Activated CD4-positive, alpha-beta T cell treated with anti-CD3 and anti-CD28 coated beads, Interleukin-2, amount 50 U/mL, for 4 hours (primary cell): ENCODE data around the gene INO80.
A peak's percentile ranks its signal among the peaks of the same experiment; 100 is the strongest.
"Not testable (repeated sequence)": the region's sequence is repeated elsewhere in the genome, so short reads cannot be mapped to it uniquely, and the experiment has no call there.

ENCODE experiments used
- DNase-seq, 2 experiments: peaks; one replicate each; pipeline ENCODE4 v3.0.0-alpha.2; 2020

Gene INO80

DNA sequence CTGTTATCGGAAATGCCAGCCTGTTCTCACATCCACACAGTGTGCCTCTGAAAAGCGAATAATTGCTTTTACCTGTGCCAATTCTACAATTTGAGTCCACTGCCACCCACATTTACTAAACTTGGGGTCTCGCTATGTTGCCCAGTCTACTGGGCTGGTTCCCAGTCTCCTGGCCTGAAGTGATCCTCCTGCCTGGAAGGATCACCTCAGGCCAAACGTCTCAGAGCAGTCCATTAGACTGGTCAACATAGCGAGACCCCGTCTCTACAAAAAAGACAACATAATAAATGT, 827 bp upstream of the INO80 start:
- no peak for DNase-seq

DNA sequence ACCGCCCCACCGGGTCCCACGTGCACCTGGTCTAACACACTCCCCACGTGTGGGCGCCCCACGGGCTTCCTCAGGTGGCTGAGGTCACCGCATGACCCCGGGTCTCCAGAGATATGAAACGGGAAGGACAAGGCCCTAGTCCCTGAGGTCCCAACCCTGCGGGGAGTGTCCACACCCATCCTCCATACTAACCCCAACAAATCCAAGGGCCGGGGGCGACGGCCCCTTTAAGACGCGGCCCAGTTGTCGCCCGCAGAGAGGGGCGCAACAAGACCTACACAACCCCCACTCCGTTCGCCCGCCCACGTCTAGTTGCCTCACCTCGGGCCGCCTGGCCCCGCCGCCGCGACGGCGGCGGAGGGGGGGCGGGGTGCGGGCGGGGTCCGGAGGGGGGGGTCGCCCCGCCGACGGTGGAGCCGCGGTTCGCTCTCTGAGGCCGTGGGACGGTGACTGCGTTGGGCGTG, 396 bp downstream of the INO80 start:
- DNase-seq: peak; percentile 83 to 87

DNA sequence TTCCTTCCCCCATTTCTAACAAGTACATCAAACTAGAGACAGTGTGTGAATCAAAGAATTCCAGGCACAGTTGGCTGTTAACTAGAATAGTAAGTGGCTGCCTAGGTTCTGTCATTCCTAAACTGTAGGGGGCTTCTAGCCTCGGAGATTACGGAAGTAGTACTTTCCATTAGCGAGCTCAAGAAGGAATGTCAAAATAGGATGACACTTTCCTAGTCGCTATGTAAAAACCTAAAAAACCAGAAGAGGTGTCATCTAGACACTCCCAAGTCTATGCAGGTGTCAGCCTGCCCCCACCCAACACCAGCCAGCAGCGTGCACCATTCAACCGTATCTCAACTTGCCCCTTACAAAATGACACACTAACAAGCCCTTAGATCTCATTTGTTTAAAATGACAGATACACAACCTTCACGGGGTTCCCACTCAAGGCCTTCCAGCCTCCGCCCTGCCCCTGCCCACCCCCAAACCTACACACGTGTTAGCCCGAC, 874 bp downstream of the INO80 start:
- DNase-seq: no peak

DNA sequence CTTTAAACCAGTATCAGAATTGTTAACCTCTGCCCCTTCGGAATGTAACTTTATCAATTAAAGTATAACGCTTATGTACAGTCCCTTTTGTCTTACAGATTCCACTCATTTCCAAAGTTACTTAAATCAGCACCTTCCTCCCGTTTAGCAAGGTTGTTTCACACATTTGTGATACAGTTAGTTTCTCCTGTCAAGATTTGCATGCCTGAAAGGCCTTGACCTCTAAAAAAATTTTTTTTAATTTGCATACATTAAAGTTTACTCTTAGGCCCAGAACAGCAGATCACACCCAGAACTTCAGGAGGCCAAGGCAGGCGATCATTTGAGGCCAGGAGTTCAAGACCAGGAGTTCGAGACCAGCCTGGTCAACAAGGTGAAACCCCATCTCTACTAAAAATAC, 9.1 kb downstream of the INO80 start:
- no peak for DNase-seq

DNA sequence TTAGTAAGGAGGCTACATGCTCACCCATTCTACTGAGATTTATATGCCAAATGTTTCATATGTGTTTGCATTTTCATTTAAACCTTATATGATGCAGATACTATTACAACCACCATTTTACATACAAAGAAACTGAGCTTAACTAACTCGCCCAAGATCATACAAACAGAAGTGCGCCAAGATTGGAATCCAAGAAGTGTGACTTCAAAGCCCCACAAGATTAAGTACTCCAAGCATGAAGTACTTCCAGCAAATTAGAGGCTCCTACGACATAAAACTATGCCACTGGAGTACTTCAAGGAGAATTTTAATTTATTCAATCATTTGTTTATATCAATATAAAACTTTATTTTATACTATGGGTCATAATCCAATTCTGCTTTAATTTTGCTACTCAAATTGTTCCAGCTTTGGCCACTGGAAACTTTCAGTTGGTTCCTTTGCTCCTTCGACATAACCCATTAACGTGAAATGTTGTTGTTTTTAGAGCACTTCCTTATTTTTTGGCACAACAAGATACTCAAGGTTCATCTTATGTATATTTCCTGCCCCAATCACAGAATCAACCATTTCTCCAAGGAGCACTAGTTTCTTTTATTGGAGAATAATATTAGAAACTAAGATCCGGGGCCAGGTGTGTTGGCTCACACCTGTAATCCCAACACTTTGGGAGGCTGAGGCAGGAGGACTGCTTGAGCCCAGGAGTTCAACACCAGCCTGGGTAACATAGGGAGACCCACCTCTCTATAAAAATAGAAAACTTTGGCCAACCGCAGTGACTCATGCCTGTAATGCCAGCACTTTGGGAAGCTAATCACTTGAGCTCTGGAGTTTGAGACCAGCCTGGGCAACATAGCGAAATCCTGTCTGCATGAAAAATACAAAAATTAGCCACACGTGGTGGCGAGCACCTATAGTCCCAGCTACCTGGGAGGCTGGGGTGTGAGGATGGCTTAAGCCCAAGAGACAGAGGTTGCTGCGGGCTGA, 10.4 kb downstream of the INO80 start:
- no peak for DNase-seq

DNA sequence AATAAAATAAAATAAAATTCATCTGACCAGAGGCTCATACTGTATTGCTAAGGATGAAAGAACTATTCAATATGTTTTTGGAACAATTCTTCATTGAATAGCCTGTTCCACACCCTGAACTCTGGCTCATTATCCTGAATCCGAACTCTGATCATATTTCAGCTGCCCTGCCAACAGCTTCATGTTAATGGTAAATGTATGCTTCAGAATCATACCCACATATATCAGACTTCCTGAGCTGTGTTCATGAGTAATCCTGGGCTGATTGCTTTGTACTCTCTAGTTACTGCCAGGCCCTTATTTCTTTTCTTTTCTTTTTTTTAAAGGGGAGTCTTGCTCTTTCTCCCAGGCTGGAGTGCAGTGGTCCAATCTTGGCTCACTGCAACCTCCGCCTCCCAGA, 11.8 kb downstream of the INO80 start:
- DNase-seq: no peak

DNA sequence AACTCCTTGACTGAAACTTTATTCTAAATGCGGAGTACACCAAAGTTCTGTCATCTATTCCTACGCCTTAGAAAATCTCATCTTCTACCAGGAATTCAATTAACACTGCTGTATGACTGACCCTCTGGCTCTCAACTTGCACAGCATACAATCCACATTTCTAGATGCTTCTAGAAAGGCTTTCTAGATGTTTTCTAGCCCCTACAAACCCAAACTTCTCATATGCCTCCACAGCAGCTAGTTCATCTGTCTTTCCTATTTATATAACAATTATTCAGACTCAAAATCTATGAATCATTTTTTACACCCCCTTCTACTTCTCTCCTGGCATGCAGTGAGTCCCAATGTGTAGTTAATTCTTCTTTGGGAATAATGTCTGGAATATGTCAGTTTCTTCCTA, 13.2 kb downstream of the INO80 start:
- no peak for DNase-seq

DNA sequence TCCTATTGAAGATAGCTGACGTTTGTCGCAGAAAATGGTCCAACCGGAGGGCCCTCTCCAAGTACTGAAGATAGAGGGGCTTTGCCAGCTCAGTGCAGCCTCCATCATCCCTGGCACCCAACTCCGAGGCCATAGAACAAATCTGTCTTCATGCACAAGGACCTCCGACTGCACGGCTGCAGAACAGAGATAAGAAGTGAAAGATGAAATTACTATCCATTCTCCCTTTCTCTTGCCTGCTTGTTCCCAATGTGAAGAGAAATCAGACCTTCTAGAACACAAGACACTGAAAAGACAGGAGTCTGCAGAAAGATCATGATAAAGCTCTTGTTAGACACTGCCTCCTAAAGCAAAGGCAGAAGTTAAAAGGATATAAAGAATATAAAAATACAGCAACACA, 19.9 kb downstream of the INO80 start:
- no peak for DNase-seq

DNA sequence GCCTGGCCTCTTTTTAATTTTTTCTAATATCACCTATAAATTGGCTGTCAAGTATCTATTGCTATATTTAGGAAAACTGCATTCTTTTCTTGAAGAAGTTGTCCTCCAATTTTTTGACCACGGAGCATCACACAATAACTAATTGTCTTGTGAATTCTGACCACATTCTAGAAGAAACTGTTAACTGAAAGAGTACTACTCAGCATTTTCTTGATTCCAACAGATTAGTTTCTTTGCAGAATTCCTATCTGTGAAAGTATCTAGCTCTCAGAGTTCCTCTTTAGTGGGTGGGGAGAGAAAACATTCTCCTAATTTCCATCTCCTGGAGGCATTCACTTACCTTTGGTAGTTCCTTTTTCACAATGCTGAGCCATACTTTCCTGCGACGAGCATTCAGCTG, 31.1 kb downstream of the INO80 start:
- DNase-seq: no peak

DNA sequence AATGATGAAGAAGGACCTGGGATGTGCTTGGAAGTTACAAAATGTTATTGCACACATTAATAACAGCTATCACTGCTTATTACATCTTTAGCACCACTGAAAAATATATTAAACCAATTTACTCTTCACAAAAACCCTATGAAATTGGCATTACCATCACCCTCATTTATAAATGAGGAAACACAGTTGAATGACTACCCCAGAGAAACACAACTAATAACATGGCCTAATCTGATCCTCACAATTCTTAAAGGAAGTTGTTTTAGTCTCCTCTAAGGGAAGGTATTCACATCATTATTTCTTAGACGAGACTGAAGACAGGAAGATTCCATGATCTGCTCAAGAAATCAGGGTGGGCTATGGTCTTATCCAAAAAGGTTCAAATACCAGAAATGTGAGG, 35.9 kb downstream of the INO80 start:
- no peak for DNase-seq

DNA sequence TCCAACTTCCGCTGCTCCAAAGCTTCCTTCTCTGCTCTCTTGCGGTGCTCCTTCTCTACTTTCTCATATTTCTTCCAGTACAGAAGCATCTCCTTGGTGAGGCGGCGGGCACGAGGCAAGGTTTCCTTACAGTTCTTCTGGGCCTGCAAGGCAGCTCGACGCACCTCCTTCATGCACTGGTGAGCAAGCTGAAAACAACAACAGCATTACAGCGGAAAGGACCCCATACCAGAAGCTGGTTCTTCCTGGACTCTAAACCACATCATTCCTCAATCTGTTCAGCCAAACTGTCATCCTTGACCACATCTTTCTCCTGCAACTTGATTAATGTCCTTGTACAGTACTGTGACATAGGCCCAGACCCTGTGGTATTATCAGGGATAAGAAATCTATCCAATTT, 36.4 kb downstream of the INO80 start:
- DNase-seq: no peak

DNA sequence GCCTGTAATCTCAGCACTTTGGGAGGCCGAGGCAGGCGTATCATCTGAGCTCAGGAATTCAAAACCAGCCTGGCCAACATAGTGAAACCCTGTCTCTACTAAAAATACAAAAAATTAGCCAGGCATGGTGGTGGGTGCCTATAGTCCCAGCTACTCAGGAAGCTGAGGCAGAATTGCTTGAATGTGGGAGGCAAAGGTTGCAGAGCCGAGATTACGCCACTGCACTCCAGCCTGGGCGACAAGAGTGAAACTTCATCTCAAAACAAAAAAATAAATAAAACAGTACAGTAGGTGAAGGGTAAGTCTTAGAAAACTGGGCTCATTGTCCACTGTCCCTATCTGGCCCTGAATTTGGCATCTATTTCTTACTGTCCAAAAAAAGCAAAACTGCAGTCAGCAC, 37.2 kb downstream of the INO80 start:
- not testable (repeated sequence) for DNase-seq

DNA sequence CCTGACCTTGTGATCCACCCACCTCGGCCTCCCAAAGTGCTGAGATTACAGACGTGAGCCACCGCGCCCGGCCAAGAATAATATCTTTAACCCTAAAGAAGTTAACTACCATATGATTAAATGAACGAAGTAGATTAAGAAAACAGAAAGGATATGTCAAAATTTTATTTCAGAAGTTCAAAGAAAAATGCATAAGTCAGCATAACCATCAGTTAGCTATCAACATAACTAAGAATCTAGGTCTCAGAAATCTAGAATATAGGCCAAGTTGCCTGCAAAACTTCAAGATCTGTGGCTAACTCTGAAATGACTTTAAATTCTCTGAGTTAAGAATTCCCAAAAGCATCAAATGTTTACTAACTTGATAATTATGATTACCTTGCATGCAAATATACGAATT, 38.0 kb downstream of the INO80 start:
- no peak for DNase-seq

DNA sequence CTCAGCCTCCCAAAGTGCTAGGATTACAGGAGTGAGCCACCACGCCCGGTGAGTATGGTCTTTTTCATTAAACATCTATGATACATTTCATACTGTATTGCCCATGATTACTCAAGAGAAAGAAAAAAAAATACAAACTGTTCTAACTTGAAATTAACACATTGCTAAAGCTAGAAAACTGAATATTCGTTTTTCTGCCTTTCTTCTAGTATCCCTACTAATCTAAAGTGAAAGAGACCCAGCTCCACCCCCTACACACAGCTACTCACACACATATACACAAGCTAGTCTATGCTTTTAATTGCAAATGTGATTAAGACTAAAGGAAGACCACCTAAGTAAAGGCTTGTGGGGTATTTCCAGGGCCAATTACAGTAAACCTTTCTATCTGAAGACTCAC, 43.1 kb downstream of the INO80 start:
- no peak for DNase-seq

DNA sequence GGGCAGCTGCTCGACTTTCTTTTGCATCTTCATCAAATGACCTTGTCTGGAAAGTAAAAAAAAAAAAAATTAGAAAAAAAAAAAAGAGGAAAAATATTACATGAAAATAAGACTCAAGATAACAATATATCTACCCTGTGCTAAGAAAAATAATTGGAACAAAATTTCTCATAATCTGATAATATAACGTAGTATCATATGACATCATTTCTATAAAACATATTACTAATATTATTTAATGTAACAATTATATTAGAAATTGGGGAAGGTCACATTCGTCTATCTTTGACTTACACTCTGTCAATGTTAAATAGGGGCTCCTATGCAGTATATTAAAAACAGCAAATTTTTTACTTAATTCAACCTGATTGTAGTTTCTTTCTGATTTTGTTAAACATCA, 44.1 kb downstream of the INO80 start:
- DNase-seq: no peak

DNA sequence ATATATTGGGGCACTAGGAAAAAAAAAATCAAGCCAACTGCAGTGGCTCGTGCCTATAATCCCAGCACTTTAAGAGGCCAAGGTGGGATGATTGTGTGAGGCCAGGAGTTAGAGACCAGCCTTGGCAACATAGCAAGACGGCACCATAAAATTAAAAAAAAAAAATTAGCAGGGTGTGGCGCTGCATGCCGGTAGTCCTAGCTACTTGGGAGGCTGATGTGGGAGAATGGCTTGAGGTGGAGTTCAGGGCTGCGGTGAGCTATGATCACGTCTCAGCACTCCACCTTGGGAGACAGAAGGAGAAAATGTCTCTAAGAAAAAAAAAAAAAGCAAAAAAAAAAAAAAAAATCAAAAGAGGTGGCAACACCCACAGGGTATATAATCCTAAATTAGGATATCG, 49.6 kb downstream of the INO80 start:
- no peak for DNase-seq

DNA sequence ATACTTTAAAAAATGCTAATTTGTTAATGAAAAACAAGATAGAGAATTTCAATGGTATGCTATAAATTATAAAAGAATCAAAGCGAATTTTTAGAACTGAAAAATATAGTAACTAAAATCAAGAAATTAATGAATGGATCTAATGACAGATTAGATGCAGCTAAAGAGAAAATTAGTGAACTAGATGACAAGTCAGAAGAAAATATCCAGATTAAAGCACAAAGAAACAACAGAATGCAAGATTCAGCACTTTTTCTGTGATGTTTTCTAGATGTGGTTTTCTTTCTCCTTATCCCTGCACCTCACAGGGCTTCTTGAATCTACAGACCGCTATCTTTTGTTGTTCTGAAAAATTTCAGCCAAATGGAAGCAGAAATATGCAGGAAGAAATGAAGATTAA, 54.4 kb downstream of the INO80 start:
- no peak for DNase-seq

DNA sequence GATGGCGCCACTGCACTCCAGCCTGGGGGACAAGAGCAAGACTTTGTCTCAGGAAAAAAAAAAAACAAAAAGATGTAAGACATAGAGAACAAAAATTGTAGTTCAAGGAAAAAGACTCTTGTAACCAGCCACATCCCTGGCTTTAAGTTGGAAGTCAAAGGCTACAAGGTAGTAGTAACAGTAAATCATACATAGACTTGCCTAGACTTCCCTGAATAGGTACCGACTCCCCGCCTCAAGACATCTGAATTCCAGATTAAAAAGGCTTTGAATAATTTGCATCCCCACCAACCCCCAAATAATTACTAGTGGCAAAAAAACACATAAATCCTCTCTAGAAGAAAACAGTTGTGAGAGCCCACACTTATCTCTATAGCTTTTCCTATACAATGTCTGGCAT, 55.6 kb downstream of the INO80 start:
- no peak for DNase-seq

DNA sequence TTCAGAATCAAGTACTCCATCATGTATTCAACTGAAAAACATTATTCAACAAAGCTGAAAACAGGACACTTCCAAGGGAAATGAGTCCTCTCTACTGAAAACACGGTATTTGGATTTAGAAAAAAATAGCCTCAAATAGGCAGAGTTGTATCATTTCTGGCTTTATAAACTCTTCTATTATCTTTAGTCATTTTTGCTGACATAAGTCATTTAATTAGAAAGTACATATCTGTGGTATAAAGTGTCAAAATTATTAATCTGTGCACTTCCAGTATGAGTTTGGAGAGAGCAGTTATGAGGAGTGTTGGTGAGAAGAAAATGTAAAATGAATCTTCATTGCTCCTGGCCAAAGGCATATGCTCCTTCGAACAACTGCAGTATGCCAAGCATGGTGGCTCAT, 59.3 kb downstream of the INO80 start:
- DNase-seq: no peak

DNA sequence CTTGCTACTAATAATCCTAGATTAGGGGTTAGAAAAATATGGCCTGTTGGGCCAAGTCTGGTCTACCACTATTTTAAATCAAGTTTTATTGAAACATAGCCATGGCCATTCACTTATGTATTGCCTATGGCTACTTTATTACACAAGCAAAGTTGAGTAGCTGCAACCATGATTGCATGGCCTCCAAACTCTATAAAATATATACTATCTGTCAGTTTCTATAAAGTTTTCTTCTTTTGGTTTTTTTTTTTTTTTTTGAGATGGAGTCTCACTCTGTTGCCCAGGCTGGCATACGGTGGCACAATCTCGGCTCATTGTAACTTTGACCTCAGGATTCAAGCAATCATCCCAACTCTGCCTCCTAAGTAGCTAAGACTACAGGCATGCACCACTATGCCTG, 60.4 kb downstream of the INO80 start:
- no peak for DNase-seq

DNA sequence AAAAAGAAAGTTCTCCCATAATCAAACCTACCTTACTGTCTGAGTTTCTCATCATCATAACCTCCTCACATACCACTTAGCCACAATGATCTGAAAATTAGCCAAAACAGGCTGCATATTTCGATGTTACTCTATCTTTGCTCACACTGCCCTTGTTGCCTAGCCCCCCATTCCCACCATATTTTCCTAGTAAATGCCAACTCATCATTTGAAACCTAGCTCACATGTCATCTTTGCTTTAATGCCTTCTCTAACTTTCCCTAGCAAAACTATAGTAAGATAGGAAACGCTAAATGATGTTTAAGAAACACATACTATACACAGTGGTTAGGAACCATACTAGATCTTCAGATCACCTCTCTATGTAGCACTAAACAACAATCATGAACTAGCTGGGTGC, 64.9 kb downstream of the INO80 start:
- DNase-seq: no peak

DNA sequence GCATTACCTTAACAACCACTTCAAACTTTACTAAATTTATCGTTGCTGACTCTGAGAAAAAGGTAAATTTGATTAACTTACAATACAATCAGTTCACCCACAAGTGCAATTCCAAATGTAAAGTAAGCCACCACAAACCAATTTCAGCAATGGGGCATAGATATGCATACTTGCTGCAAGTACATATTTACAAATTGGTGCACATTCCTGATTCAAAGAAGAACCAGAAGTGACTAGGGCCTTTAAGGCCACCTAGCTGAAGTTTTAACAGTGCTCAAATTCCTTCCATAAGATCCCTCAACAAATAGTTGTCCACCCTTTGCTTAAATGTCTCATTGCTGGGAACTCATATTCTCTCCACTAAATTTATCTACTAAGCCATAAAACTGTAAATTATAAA, 67.2 kb downstream of the INO80 start:
- DNase-seq: no peak

DNA sequence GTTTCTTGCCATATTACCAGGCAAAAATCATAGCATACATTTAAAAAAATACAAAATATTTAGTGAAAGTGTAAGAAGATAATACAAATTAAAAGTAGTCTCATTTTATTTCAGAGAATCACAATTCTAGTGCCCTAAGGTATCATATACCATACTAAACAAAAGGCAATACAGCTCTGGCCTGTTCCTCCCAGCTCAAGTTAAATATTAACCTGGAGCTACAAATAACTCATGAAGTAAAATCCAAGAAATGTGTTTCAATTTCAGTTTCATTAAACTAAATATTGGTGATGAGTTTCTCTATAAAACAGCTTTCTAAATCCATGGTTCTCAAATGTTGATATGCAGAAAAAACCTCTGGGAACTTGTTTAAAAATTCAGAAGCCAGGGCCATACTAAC, 67.7 kb downstream of the INO80 start:
- no peak for DNase-seq

DNA sequence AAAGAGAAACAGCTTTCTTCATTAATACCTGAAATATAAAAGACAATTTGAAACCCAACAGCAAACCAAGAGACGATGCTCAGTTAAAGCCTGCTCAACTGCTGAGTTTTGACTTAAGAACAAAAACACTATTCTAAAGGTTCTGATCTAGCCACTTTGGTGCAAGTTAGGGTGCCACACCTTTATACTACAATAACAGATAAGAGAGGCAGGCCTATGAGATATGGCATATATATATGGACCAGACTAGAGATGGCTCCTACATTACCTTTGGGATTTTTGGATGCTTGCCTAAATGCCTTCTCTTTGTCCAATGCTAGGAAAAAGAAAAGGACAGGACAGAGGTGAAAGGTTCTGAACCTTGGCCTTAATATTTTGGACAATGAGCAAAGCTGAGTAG, 68.6 kb downstream of the INO80 start:
- DNase-seq: no peak
